ENCODE data around the gene RASA2.

Gene RASA2

DNA sequence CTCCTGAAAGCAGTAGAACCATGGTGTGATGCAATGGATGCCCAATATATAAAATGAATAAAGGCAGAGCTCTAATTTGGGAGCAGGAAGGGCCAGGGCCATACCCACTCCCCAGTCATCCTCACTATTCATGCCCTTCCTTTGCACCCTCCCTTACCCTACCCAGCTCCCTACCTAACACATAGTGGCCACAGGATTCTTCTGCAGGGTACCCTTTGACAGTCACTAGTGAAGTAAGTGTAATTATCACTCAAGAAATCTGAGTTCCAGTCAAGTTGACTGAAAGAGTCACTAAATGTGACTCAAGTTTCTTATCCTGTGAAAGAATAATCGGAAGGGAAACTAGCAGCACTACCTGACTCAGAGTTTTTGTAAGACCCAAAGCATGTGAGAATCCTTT is 69.2 kb downstream of the RASA2 start:
- no peaks in the 10 kb centered on the region for H3K9me3 ChIP-seq (ENCODE audit: control insufficient read depth in 1 of 2, low read length in 2 of 2)
- H3K27ac ChIP-seq (ENCODE audit: low read length) = no peak overlapping the region
- H3K4me1 ChIP-seq (ENCODE audit: control insufficient read depth in 1 of 2, insufficient read depth in 2 of 2, low read length in 2 of 2) = peaks cover 0 to 9% of the 10 kb centered on the region in 2 donors
- no peak overlapping the region for H3K4me3 ChIP-seq (ENCODE audit: low read depth in 1 of 2, low read length in 2 of 2)
- no peaks in the 10 kb centered on the region for H3K27me3 ChIP-seq (ENCODE audit: low read depth, low read length)
- peaks cover 0 to 12% of the 10 kb centered on the region in 2 donors for H3K36me3 ChIP-seq (ENCODE audit: control insufficient read depth in 1 of 2, insufficient read depth in 2 of 2, low read length in 2 of 2)

DNA sequence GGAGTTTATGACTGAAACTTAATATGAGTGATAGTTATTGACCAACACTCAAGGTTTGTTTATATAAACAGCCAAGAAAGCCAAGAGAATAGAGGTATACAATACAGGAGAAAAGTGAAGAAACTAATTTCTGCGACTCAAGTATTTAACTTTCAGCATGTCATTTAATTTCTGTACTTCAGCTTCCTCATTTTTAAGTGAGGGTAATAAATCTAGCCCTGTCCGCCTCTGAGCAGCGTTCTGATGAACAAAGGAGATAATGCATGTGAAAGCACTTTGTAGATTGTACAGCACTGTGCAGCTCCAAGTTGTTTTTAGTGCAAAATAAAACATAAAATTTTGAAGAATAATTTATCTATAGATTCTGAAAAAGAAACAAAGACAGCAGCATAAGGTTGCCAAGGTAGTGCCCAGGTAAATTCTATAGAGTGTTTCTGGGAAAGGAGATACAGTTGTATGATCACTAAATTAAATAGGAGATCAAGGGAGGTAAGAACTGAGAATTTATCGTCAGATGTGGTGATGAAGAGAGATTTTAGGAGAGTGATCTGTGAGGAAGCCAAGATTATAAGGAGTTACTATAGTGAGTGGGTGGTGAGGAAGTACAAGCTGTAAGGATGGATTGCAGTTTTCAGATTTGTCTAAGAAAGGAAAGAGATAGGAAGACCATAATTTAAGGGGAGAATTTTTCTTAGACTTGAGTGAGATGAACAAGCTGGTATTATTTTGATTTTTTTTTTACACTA is 71.3 kb downstream of the RASA2 start:
- no peaks in the 10 kb centered on the region for H3K9me3 ChIP-seq (ENCODE audit: control insufficient read depth in 1 of 2, low read length in 2 of 2)
- H3K4me1 ChIP-seq (ENCODE audit: control insufficient read depth in 1 of 2, insufficient read depth in 2 of 2, low read length in 2 of 2) = peaks cover 0 to 9% of the 10 kb centered on the region in 2 donors
- no peaks in the 10 kb centered on the region for H3K27me3 ChIP-seq (ENCODE audit: low read depth, low read length)
- H3K27ac ChIP-seq (ENCODE audit: low read length) = peak overlapping the region; percentile 11
- H3K36me3 ChIP-seq (ENCODE audit: control insufficient read depth in 1 of 2, insufficient read depth in 2 of 2, low read length in 2 of 2) = peaks cover 0 to 8% of the 10 kb centered on the region in 2 donors
- H3K4me3 ChIP-seq (ENCODE audit: low read depth in 1 of 2, low read length in 2 of 2) = no peak overlapping the region

DNA sequence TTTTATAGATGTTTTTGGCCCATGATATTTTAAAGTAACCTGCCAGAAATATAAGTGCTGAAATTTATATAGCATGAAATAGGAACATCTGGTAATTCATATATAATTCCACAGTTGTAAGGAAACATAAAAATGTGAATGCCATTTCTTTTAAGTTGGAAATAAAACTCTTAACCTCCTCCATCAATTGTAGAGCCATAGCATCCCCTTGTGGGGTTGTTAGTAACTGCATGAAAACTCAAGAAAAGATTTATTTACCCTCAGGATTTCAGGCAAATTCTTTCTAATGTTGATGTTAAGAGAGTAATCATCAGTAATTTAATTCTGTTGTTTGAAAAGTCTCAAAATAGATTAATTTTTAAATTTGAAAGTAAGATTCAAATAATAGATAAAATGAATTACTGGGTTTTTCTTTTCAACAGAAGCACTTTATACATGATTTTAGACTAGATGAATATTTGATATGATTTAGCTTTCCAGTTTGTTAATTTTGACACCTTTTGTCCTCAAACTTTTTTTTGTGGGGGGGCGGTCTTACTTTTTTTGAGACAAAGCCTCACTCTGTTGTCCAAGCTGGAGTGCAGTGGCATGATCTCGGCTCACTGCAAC is 74.7 kb downstream of the RASA2 start:
- no peak overlapping the region for H3K4me3 ChIP-seq (ENCODE audit: low read depth in 1 of 2, low read length in 2 of 2)
- H3K27ac ChIP-seq (ENCODE audit: low read length) = no peak overlapping the region
- no peaks in the 10 kb centered on the region for H3K9me3 ChIP-seq (ENCODE audit: control insufficient read depth in 1 of 2, low read length in 2 of 2)
- H3K27me3 ChIP-seq (ENCODE audit: low read depth, low read length) = no peaks in the 10 kb centered on the region
- H3K4me1 ChIP-seq (ENCODE audit: control insufficient read depth in 1 of 2, insufficient read depth in 2 of 2, low read length in 2 of 2) = peaks cover 0 to 9% of the 10 kb centered on the region in 2 donors
- peaks cover 4 to 5% of the 10 kb centered on the region in 2 donors for H3K36me3 ChIP-seq (ENCODE audit: control insufficient read depth in 1 of 2, insufficient read depth in 2 of 2, low read length in 2 of 2)

DNA sequence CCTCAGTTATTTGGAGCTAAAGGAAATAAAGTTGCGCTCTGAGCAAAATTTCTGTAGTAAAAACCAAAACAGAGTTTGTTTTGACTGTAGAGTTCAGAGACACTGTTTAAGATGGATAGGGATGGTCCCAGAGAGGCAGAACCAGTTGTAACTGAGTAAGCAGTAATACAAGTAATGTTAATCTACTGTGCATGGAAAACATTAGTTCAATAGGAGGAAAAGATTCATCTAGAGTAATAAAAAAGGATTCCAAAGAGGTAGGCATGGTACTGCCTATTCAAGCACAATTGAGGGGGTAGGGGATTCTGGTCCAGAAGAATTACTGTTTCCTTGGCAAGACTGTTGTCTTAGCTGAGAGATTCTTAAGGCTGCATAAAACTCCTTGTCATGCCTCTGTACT is 77.4 kb downstream of the RASA2 start:
- H3K36me3 ChIP-seq (ENCODE audit: control insufficient read depth in 1 of 2, insufficient read depth in 2 of 2, low read length in 2 of 2) = peaks cover 0 to 4% of the 10 kb centered on the region in 2 donors
- H3K4me1 ChIP-seq (ENCODE audit: control insufficient read depth in 1 of 2, insufficient read depth in 2 of 2, low read length in 2 of 2) = no peaks in the 10 kb centered on the region
- H3K9me3 ChIP-seq (ENCODE audit: control insufficient read depth in 1 of 2, low read length in 2 of 2) = no peaks in the 10 kb centered on the region
- H3K27ac ChIP-seq (ENCODE audit: low read length) = no peak overlapping the region
- no peak overlapping the region for H3K4me3 ChIP-seq (ENCODE audit: low read depth in 1 of 2, low read length in 2 of 2)
- no peaks in the 10 kb centered on the region for H3K27me3 ChIP-seq (ENCODE audit: low read depth, low read length)

DNA sequence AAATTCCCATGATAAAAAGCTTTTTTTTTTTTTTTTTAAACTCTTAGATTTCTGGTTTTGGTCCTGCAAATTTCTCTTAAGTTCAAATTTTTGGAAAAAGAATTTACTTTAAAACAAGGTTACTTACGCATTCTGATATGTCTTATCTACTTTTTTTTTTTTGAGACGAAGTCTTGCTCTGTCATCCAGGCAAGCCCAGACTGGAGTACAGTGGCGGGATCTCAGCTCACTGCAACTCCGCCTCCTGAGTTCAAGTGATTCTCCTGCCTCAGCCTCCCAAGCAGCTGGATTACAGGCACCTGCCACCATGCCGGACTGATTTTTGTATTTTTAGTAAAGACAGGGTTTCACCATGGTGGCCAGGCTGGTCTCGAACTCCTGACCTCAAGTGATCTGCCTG is 83.2 kb downstream of the RASA2 start:
- Histone ChIP-seq H3K9me3 (ENCODE audit: control insufficient read depth in 1 of 2, low read length in 2 of 2) (no peaks in the 10 kb centered on the region), H3K36me3 (ENCODE audit: control insufficient read depth in 1 of 2, insufficient read depth in 2 of 2, low read length in 2 of 2) (peaks cover 24 to 29% of the 10 kb centered on the region in 2 donors), H3K4me1 (ENCODE audit: control insufficient read depth in 1 of 2, insufficient read depth in 2 of 2, low read length in 2 of 2) (no peaks in the 10 kb centered on the region)

DNA sequence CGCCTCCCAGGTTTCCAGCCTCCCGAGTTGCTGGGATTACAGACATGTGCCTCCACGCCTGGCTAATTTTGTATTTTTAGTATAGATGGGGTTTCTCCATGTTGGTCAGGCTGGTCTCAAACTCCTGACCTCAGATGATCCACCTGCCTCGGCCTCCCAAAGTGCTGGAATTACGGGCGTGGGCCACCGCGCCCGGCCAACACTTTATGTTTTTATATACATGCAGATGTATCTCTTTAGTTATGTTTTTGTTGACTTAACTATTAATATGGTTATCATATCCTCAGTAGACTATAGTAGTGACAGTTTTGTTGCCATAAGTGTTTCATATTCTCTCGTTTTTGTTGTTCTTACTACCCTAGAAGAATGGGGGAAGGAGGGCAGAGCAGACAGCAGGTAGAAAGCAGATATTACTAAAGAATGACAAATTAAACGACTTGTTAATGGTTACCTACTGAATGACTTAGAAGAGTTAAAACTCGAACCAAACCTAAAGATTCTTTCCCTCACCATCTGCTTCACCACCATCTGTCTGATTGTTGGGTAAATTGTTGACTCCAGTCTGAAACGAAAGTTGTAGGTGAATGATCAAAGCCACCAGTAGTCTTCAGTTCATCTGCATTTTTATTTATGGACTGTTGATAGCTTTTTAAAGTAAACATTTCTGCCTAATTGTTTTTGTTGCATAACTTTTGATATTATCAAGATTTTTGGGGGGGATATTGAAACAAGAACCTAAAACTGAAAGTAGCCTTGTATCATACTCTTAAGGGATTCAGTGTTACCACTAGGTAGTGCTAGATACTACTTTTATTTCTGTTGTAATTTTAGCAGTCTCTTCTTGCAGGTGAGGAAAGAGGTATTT is 89.3 kb downstream of the RASA2 start:
- peak overlapping the region in 1 of 2 donors; percentile 31 for H3K4me3 ChIP-seq (ENCODE audit: low read depth in 1 of 2, low read length in 2 of 2)
- no peaks in the 10 kb centered on the region for H3K9me3 ChIP-seq (ENCODE audit: control insufficient read depth in 1 of 2, low read length in 2 of 2)
- peak overlapping the region; percentile 1 for H3K27ac ChIP-seq (ENCODE audit: low read length)
- H3K36me3 ChIP-seq (ENCODE audit: control insufficient read depth in 1 of 2, insufficient read depth in 2 of 2, low read length in 2 of 2) = peaks cover 36 to 53% of the 10 kb centered on the region in 2 donors
- H3K27me3 ChIP-seq (ENCODE audit: low read depth, low read length) = no peaks in the 10 kb centered on the region
- H3K4me1 ChIP-seq (ENCODE audit: control insufficient read depth in 1 of 2, insufficient read depth in 2 of 2, low read length in 2 of 2) = no peaks in the 10 kb centered on the region

More for the DNA sequence above, 83.2 kb downstream of the RASA2 start:
- Histone ChIP-seq H3K27ac (ENCODE audit: low read length) (no peak overlapping the region), H3K4me3 (ENCODE audit: low read depth in 1 of 2, low read length in 2 of 2) (no peak overlapping the region), H3K27me3 (ENCODE audit: low read depth, low read length) (no peaks in the 10 kb centered on the region)

DNA sequence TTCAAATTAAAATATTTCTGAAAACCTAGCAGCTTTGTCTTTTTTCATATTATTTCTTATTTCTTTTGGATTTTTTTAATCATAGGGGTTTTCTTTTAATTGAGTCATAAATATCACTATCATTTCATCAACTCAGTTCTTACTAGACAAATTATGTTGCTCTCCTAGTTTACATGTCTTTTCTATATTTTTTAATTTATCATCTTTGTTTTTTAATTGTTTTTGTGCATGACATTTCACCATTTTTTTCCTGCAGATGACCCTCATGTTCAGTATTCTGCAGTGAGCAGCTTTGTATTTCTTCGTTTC is 89.9 kb downstream of the RASA2 start:
- no peak overlapping the region for H3K4me3 ChIP-seq (ENCODE audit: low read depth in 1 of 2, low read length in 2 of 2)

DNA sequence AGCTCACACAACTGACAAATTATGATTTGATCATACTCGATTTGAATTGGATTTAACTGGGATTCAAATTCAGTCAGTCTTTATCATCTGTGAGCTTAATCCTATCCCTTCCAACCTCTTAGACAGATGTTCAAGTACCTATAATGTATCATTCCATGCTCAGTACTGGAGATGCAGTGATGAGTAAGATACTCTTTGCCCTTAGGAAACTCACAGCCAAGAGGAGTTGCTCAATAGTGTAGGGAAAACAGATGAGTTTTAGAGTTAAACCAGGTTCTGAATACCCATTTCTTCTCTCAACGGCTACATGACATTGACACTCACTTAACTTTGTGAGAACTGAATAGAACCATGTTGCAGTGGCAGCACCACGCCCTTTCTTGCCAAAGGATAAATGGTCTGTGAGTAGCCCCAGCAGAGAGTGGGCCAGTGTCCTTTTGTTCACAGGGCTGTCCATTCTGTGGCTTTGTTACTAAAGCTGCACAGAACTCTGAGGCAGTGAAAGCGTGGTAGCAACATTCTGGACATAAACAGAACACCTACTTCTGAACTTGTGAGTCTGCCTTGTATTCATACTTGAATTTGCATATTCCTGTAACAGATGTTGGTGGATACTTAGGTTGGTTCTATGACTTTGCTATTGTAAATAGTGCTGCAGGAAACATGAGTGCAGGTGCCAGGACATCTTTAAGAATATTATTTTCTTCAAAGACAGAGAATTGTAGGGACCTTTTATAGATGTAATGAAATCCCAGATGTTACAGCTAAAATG is 91.6 kb downstream of the RASA2 start:
- Histone ChIP-seq H3K4me1 (ENCODE audit: control insufficient read depth in 1 of 2, insufficient read depth in 2 of 2, low read length in 2 of 2) (no peaks in the 10 kb centered on the region), H3K27me3 (ENCODE audit: low read depth, low read length) (no peaks in the 10 kb centered on the region), H3K9me3 (ENCODE audit: control insufficient read depth in 1 of 2, low read length in 2 of 2) (no peaks in the 10 kb centered on the region), H3K4me3 (ENCODE audit: low read depth in 1 of 2, low read length in 2 of 2) (no peak overlapping the region), H3K36me3 (ENCODE audit: control insufficient read depth in 1 of 2, insufficient read depth in 2 of 2, low read length in 2 of 2) (peaks cover 33 to 44% of the 10 kb centered on the region in 2 donors), H3K27ac (ENCODE audit: low read length) (no peak overlapping the region)

More for the DNA sequence above, 89.9 kb downstream of the RASA2 start:
- no peaks in the 10 kb centered on the region for H3K9me3 ChIP-seq (ENCODE audit: control insufficient read depth in 1 of 2, low read length in 2 of 2)
- H3K27me3 ChIP-seq (ENCODE audit: low read depth, low read length) = no peaks in the 10 kb centered on the region
- H3K36me3 ChIP-seq (ENCODE audit: control insufficient read depth in 1 of 2, insufficient read depth in 2 of 2, low read length in 2 of 2) = peaks cover 42 to 49% of the 10 kb centered on the region in 2 donors
- no peak overlapping the region for H3K27ac ChIP-seq (ENCODE audit: low read length)
- H3K4me1 ChIP-seq (ENCODE audit: control insufficient read depth in 1 of 2, insufficient read depth in 2 of 2, low read length in 2 of 2) = no peaks in the 10 kb centered on the region

DNA sequence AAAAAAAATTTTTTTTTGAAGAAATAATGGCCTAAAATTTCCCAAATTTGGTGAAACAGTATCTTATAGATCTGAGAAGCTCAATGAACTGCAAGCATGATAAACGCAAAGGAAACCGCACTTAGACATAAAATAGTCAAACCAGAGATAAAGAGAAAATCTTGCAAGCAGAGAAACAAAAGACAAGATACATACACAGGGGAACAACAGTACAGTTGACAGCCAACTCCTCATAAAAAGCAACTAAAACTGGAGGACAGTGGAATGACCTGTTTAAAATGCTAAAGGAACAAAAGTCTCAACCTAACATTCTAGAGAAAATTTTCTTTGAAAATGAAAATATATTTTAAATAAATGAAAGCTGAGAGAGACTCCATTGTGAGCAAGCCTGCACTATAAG is 107.5 kb downstream of the RASA2 start:
- Histone ChIP-seq H3K36me3 (ENCODE audit: control insufficient read depth in 1 of 2, insufficient read depth in 2 of 2, low read length in 2 of 2) (peaks cover 23 to 35% of the 10 kb centered on the region in 2 donors), H3K27ac (ENCODE audit: low read length) (no peak overlapping the region), H3K27me3 (ENCODE audit: low read depth, low read length) (no peaks in the 10 kb centered on the region), H3K4me3 (ENCODE audit: low read depth in 1 of 2, low read length in 2 of 2) (no peak overlapping the region), H3K9me3 (ENCODE audit: control insufficient read depth in 1 of 2, low read length in 2 of 2) (no peaks in the 10 kb centered on the region), H3K4me1 (ENCODE audit: control insufficient read depth in 1 of 2, insufficient read depth in 2 of 2, low read length in 2 of 2) (no peaks in the 10 kb centered on the region)

DNA sequence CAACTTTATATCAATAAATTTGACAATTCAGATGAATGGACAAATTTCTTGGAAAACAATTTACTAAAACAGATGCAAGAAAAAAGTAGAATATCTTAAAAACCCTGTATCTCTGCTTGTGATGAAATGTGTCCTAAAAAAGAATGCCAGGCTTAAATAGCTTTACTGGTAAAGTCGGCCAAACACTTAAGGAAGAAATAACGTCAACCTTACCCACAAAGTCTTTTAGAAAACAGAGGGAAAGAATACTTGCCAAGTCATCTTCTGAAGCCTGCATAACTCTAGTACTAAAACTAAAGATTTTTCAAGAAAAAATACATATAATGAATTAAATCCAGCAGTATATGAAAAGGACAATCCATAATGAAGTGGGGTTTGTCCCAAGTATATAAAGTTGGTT is 111.1 kb downstream of the RASA2 start:
- Histone ChIP-seq H3K27ac (ENCODE audit: low read length) (no peak overlapping the region), H3K4me1 (ENCODE audit: control insufficient read depth in 1 of 2, insufficient read depth in 2 of 2, low read length in 2 of 2) (no peaks in the 10 kb centered on the region), H3K27me3 (ENCODE audit: low read depth, low read length) (no peaks in the 10 kb centered on the region), H3K4me3 (ENCODE audit: low read depth in 1 of 2, low read length in 2 of 2) (no peak overlapping the region), H3K9me3 (ENCODE audit: control insufficient read depth in 1 of 2, low read length in 2 of 2) (peaks cover 0 to 14% of the 10 kb centered on the region in 2 donors), H3K36me3 (ENCODE audit: control insufficient read depth in 1 of 2, insufficient read depth in 2 of 2, low read length in 2 of 2) (peaks cover 19 to 33% of the 10 kb centered on the region in 2 donors)

DNA sequence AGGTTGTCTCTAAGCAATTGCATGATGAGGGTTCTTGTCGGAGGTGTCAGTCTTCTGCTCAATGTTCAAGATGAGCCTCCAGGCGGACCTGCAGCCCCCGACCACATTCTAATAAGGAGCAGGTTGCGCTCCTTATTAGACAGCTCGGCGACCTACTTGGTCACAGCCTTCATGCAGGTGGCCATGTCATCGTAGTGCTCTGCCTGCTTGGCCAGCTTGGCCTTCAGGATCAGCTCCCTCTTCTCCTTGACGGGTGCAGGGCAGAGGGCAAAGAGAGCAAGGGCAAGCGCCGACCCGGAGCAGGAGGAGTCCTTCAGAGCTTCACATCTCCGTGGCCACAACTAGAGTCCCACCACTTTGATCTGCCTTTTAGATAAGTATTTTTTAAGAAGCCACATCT is 113.5 kb downstream of the RASA2 start:
- Histone ChIP-seq H3K27ac (ENCODE audit: low read length) (no peak overlapping the region), H3K36me3 (ENCODE audit: control insufficient read depth in 1 of 2, insufficient read depth in 2 of 2, low read length in 2 of 2) (peaks cover 19 to 29% of the 10 kb centered on the region in 2 donors), H3K4me3 (ENCODE audit: low read depth in 1 of 2, low read length in 2 of 2) (no peak overlapping the region), H3K9me3 (ENCODE audit: control insufficient read depth in 1 of 2, low read length in 2 of 2) (peaks cover 0 to 14% of the 10 kb centered on the region in 2 donors), H3K27me3 (ENCODE audit: low read depth, low read length) (no peaks in the 10 kb centered on the region), H3K4me1 (ENCODE audit: control insufficient read depth in 1 of 2, insufficient read depth in 2 of 2, low read length in 2 of 2) (no peaks in the 10 kb centered on the region)
